AG09319 (cell line): ENCODE measurements around the gene IQCH.

Experiments
- DNase-seq: peaks from one replicate; pipeline ENCODE4 v3.0.0-alpha.2; 2010; ENCODE audit warnings: low read depth; ENCODE audit errors: extremely low read depth
- CTCF ChIP-seq: IDR thresholded peaks from 2 replicates; pipeline ENCODE4 v1.5.1; 2011; ENCODE audit warnings: low read depth, mild to moderate bottlenecking, inconsistent platforms, low read length, moderate library complexity

IQCH gene

DNA sequence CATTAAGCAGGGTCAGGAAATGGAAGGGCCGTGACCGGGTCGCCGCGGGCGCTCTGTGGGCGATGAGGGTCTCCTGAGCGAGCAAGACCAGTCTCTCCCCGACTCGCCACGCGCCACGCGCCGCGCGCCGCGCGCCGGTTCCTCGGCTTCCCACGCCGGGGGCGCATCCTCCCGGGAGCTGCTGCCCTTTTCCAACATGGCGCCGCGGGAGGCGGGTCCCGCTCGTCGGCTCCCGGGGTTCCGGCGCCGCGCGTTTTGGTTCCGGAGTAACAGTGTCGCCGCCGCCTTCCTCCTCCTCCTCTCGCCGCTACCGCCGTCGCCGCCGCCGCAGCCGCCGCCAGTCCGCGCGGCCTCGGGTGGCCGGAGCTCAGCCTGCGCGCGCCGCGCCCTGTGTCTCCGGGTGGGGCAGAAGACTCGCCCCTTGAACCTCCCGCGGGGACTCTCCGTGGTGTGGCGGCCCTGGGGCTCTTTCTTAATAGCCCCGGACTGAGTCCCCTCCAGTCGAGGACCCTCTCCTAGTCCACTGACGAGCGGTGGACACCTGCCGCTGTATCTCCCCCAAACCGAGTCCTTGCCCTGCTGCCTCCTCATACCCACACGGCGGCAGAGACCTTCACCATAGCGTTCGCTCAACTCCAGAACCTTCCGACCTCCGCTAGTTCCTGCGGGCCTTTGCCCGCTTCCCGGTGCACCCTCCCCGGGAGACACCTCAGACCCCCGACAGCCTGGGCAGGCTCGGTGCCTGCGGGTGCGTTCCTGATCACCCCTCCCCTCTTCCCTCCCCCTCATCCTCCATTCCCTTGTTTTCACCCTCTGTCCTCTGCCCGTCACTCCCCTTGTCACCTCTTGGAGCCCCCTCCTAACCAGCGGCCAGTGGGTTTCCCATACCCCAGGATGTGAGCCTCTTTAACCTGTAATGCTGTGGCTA, 288.1 kb downstream of the IQCH start, which contains the start of gene MAP2K5:
TSS of gene MAP2K5 (plus strand) at position 284 of the 928 bp plus-strand sequence. CDS start at position 917, 633 bp downstream.
- no peak for TF ChIP-seq CTCF
- peak; percentile 28 for DNase-seq

DNA sequence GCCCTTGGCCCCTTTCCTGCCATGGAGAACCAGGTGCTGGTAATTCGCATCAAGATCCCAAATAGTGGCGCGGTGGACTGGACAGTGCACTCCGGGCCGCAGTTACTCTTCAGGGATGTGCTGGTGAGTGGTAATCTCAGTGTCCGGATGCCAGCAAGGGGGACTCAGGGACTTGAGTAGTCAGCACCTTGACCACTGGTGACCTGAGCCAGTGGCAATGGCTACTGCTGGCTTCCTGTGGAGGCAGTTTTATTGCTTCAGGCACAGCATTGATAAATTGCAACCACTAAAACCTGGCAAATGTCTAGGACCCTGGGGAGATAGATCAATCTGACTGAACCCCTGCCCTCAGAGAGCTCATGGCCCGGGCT, 288.7 kb downstream of the IQCH start:
- TF ChIP-seq CTCF, result no peak
- DNase-seq, result no peak

DNA sequence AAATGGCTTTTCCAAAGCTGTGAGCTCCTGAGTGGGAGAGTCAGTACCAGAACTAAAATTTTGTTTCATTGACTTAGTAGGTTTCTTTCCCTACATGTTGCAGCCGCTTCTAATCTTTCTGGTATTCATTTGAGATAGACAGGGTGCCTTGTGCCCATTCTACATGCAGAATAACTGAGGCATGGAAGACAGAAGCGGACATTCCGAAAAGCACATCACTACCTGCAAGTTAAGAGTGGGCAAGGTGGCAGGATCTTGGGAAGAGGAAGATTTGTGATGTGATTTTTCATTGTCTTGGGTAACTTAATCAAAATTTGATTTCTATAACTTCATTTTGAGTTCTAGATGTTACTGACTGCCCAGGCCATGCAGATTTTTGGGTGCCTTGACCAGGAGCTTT, 289.9 kb downstream of the IQCH start:
- no peak for DNase-seq
- TF ChIP-seq CTCF, result no peak

DNA sequence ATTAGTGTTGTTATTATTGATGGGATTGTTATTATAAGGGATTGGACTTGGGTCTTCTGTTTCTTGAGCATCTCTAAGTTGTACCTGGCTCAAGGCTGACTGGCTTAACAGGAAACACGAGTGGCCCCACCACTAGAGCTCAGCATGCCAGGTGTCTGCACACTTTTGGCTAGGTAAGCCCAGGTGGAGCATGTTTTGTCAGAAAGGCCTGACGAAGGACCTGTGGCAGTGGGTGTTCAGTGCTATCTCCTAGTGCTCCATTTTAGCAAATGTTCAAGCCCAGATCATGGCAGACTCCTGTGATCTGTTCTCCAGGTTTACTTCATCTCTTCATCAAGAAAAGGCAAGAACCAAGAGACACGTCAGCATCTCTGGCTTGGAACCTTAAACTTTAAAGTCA, 291.3 kb downstream of the IQCH start:
- no peak for DNase-seq
- no peak for TF ChIP-seq CTCF

- no peak for TF ChIP-seq CTCF
- DNase-seq, result no peak
Measured at GRCh38 chr15:67547064-67547463, 292.5 kb downstream of the IQCH start.

- no peak for DNase-seq
Measured at GRCh38 chr15:67547836-67548235, 293.2 kb downstream of the IQCH start.

More at GRCh38 chr15:67547836-67548235, 293.2 kb downstream of the IQCH start:
- TF ChIP-seq CTCF, result no peak
